Stimulated activated CD4-positive, alpha-beta T cell treated with anti-CD3 and anti-CD28 coated beads, Interleukin-15, amount 100 ng/mL, for 1 hour (primary cell): ENCODE results near the gene CACNA1C.

Experiments used
- DNase-seq, 2 donors: peaks; one replicate each; pipeline ENCODE4 v3.0.0-alpha.2; 2020; ENCODE audit warnings: low read depth in 1 of 2, low spot score in 1 of 2

The CACNA1C gene

GRCh38 chr12:2607881-2608607, 555.3 kb downstream of the CACNA1C start:
- no peak for DNase-seq

GRCh38 chr12:2608608-2608945, 555.8 kb downstream of the CACNA1C start:
- no peak for DNase-seq

- DNase-seq, result no peak
Measured at GRCh38 chr12:2609020-2609419, 556.2 kb downstream of the CACNA1C start.

GRCh38 chr12:2610358-2610757, 557.6 kb downstream of the CACNA1C start:
- no peak for DNase-seq

- DNase-seq, result peak in 1 of 2 donors; percentile 5
Measured at GRCh38 chr12:2613326-2614073, 560.7 kb downstream of the CACNA1C start.

GRCh38 chr12:2614341-2614740, 561.6 kb downstream of the CACNA1C start:
- DNase-seq, result no peak

- DNase-seq, result no peak
Measured at GRCh38 chr12:2615665-2616402, 563.0 kb downstream of the CACNA1C start.

- DNase-seq, result no peak
Measured at GRCh38 chr12:2616763-2617162, 564.0 kb downstream of the CACNA1C start.

- no peak for DNase-seq
Measured at GRCh38 chr12:2617365-2617764, 564.6 kb downstream of the CACNA1C start.

GRCh38 chr12:2618291-2618995, 565.7 kb downstream of the CACNA1C start:
- DNase-seq, result no peak

- no peak for DNase-seq
Measured at GRCh38 chr12:2619136-2619535, 566.3 kb downstream of the CACNA1C start.

GRCh38 chr12:2622460-2622859, 569.7 kb downstream of the CACNA1C start:
- no peak for DNase-seq

- no peak for DNase-seq
Measured at GRCh38 chr12:2623472-2623871, 570.7 kb downstream of the CACNA1C start.

- no peak for DNase-seq
Measured at GRCh38 chr12:2624543-2625288, 571.9 kb downstream of the CACNA1C start.

- no peak for DNase-seq
Measured at GRCh38 chr12:2625289-2625612, 572.5 kb downstream of the CACNA1C start.

- DNase-seq, result no peak
Measured at GRCh38 chr12:2627076-2627834, 574.5 kb downstream of the CACNA1C start.

GRCh38 chr12:2627835-2628191, 575.0 kb downstream of the CACNA1C start:
- DNase-seq, result no peak

- DNase-seq, result no peak
Measured at GRCh38 chr12:2628401-2628800, 575.6 kb downstream of the CACNA1C start.

- DNase-seq, result no peak
Measured at GRCh38 chr12:2629051-2629450, 576.3 kb downstream of the CACNA1C start.

- no peak for DNase-seq
Measured at GRCh38 chr12:2631653-2632350, 579.0 kb downstream of the CACNA1C start.
